Measurements from ENCODE around the gene DCBLD1. TPM values are rescaled to one million over a fixed set of nuclear protein-coding genes. Genes with fewer than 3 reads are reported as not detected.

Gene DCBLD1
- total and polyA plus RNA-seq, 2 of the 13 experiments (the other 11 are each of a cell fraction or from before 2014, with no cell fraction given), result 23.2 to 41.5 TPM

- TF ChIP-seq ZFP36 (IDR thresholded peaks at IDR 0.05; ENCODE audit: borderline replicate concordance, low read depth, low read length, partially characterized antibody) (peak; percentile 32), ATF1 (CRISPR knock-in tag; IDR thresholded peaks at IDR 0.05) (no peak), ATF7-NPFF (CRISPR knock-in tag; IDR thresholded peaks at IDR 0.05; ENCODE audit: low read depth) (no peak), ZNF292 (CRISPR knock-in tag; IDR thresholded peaks at IDR 0.05; ENCODE audit: borderline replicate concordance, low read depth) (peak; percentile 75; the same call in 1 of the 2 replicates), TBL1XR1 (IDR thresholded peaks at IDR 0.05; ENCODE audit: borderline replicate concordance, low read length, partially characterized antibody) (peak; percentile 48), ZNF772 (CRISPR knock-in tag; IDR thresholded peaks at IDR 0.05) (0 out of 2 replicates have a peak, but pooled peaks have one; percentile 20), KLF15 (CRISPR knock-in tag; IDR thresholded peaks at IDR 0.05; ENCODE audit: borderline replicate concordance) (no peak), CEBPB (IDR thresholded peaks at IDR 0.05; ENCODE audit: borderline replicate concordance, low read depth, low read length) (peak; percentile 70; the same call in 1 of the 2 replicates), ZNF609 (CRISPR knock-in tag; IDR thresholded peaks at IDR 0.05; ENCODE audit: borderline replicate concordance) (no peak; the same call in 1 of the 2 replicates), RFXAP (CRISPR knock-in tag; IDR thresholded peaks at IDR 0.05; ENCODE audit: borderline replicate concordance) (peak; percentile 42; the same call in 1 of the 2 replicates), IKZF5 (CRISPR knock-in tag; IDR thresholded peaks at IDR 0.05) (peak; percentile 42), ZNF660 (CRISPR knock-in tag; IDR thresholded peaks at IDR 0.05; ENCODE audit: borderline replicate concordance, low read depth) (no peak), DNMT3B (CRISPR knock-in tag; conservative IDR thresholded peaks at IDR 0.05) (0 out of 2 replicates have a peak, but pooled peaks have one; percentile 80), ETV6 (CRISPR knock-in tag; conservative IDR thresholded peaks at IDR 0.05) (no peak), ZNF10 (CRISPR knock-in tag; IDR thresholded peaks at IDR 0.05; ENCODE audit: borderline replicate concordance, low read depth) (no peak), NCOA2 (CRISPR knock-in tag; IDR thresholded peaks at IDR 0.05) (peak; percentile 89), PHF20 (CRISPR knock-in tag; IDR thresholded peaks at IDR 0.05) (no peak), ZNF569 (CRISPR knock-in tag; IDR thresholded peaks at IDR 0.05; ENCODE audit: borderline replicate concordance) (no peak), ZNF746 (CRISPR knock-in tag; IDR thresholded peaks at IDR 0.05) (no peak), ZNF33A (CRISPR knock-in tag; IDR thresholded peaks at IDR 0.05; ENCODE audit: borderline replicate concordance) (no peak), XRCC5 (optimal IDR thresholded peaks at IDR 0.05; ENCODE audit: low read length) (peak; percentile 55), ZNF414 (CRISPR knock-in tag; IDR thresholded peaks at IDR 0.05) (0 out of 2 replicates have a peak, but pooled peaks have one; percentile 9), ZNF83 (CRISPR knock-in tag; IDR thresholded peaks at IDR 0.05; ENCODE audit: borderline replicate concordance) (no peak)
Measured at GRCh38 chr6:117477988-117478852, 4.3 kb upstream of the DCBLD1 start (continued).
